IPS DF 4.7 (cell line): ENCODE measurements around the gene TTC33.
"Not testable (repeated sequence)": the region's sequence is repeated elsewhere in the genome, so short reads cannot be mapped to it uniquely, and the experiment has no call there.

Experiments used
- DNase-seq: peaks from one replicate; pipeline ENCODE4 v3.0.0-alpha.2; 2013; ENCODE audit warnings: low spot score; ENCODE audit errors: extremely low read depth

TTC33 gene

DNA sequence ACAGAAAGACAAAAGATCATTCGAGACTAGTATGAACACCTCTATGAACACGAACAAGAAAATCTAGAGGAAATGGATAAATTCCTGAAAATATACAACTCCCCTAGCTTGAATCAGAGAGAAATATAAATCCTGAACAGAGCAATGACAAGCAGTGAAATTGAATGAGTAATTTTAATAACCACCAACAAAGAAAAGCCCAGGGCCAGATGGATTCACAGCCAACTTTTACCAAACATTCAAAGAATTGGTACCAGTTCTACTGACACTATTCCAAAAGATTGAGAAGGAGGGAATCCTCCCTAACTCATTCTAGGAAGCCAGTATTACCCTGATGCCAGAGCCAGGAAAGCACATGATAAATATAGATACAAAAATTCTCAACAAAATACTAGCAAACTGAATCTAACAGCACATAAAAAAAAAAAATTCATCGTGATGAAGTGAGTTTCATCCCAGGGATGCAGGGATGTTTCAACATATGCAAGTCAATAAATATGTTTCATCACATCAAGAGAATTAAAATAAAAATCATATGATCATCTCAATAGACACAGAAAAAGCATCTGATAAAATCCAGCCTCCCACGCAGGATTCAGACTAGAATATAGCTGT lies 101.3 kb downstream of the TTC33 start:
- DNase-seq: no peak

DNA sequence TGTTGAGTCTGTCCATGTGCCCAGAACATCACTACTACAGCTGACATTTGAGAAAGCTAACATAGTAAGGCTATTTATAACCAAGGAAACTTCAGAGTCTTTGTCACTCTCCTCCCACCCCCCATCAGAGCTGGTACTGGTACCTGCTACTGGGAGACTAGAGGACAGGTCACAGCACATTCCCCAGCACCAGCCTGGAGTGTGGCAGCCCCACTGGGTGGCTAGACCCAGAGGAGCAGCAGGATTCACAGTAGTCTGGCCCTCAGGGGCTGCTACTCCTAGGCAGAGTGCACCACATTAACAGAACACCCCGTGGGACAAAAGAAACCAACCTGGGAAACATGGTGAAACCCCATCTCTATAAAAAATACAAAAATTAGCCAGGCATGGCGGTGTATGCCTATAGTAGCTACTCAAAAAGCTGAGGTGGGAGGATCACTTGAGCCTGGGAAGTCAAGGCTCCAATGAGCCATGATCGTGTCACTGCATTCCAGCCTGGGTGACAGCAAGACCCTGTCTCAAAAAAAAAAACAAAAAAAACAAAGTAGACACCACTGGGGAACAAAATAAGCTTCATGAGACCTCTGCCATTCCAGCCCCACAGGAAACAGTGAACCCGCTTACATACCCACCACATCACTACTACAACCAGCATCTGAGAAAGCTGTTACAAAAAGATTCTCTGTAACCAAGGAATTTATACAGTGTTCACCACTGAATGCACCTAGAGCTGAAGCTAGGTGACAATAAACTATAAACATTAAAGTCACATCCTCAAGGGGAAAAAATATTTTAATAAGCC lies 102.3 kb downstream of the TTC33 start:
- no peak for DNase-seq

DNA sequence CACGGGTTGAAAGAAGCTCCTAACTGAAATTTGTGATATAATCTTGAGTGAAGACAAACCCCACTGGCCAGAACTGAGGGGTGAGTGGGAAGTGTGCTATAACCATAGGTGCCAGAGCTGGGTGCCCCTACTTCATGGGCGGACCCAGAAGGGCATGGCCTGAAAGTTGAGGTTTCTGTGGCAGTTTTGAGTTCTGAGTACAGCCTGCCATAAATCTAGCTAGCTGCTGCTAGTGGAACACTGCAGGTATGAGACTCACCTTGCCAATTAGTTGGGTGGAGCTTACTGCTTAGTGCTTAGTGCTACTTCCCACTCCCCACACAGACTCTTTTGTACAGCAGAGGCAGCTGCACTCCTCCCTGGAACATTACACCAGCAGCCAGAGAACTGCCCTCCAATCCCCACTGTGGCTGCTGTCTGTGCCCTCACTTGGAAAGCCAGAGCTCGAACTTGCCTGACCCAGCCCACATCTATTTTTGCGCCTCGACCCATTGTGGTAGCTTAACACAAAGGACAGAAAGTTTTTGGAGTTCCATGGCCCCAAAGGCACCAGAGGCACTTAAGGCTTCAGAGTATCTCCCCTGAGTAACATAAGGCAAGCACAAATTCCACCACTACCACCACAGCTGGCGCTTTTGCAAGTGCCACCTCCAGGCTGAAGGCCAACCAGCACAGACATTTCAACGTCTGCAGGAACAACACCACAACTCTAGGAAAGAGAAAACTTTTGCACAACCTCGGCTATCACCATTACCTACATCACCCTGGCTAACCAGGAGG lies 103.1 kb downstream of the TTC33 start:
- no peak for DNase-seq

DNA sequence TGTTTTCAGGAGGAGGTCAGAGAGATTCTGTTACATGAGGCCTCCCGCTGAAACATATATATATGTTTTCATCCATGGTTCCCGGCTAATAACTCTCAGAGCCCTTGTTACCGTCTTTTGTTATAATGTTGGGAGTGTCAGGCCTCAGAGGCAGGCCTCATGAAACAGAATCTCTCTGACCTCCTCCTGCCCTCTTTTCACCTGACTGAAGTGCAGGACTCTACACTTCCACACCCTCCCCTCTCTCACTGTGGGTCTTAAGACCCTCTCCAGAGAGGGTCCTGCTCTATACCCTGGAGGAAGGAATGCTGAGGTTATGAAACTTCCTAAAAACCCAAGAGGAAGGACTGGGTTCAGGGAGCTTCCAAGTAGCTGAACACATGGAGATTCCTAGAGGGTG lies 104.6 kb downstream of the TTC33 start:
- DNase-seq: no peak

DNA sequence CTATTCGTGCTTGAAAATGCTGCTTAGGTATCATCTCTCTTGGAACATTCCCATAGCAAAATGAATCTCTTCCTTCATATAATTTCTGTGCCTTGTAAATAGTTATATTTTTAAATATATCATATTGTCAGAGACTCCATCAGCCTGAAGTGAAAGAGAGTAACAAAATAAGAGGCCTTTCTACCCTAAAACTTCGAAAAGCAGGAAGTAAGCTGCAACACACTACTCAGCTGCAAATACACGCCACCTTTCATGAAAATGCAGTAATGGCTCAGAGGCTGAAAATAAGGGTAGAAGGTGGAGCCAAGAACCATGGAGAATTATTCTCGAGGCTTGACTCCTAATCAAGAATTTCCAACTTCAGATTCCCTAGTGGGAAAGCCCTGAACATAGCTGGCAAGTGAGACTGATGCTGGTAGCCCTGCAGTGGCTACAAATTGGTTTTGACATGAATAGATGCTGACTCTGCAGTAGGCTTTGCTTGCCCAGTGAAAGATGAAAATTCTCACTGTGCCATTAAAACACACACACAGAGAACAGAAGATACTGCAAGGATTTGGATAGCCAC lies 106.2 kb downstream of the TTC33 start:
- DNase-seq: no peak

DNA sequence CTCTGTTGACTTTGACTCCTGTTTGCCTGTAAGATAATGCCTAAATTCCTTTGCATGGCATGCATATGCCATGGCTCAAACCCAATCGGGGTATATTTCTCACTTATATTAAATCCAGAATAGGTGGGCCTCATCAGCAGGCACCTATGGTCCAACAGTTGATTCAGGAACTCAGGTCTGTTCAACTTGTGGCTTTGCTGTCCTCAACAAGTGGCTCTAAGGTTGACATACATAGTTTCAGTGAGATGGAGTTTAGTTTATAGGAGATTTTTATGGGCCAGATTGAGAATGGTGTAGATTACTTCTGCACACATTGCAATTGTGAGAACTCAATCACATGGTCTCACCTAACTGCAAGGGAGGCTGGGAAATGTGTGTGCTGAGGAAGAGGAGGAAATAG lies 107.6 kb downstream of the TTC33 start:
- no peak for DNase-seq

DNA sequence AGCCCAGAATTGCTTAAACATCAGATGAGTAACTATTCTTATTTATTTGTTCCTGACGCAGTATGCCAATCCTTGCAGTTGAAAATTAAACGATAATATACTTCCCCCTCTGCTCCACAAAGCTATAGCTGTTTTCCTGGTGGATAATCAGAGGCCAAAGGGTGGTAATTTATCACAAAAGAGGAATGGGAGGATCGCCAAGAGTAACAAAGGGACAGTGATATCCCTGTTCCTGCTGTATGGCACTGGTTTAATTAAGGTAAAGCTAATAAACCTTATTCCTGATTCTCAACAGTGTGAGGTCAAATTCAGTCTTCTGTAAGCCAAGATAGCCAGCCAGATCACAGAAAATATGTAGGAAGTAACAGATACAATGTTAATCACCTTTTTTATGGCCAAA lies 109.5 kb downstream of the TTC33 start:
- no peak for DNase-seq

DNA sequence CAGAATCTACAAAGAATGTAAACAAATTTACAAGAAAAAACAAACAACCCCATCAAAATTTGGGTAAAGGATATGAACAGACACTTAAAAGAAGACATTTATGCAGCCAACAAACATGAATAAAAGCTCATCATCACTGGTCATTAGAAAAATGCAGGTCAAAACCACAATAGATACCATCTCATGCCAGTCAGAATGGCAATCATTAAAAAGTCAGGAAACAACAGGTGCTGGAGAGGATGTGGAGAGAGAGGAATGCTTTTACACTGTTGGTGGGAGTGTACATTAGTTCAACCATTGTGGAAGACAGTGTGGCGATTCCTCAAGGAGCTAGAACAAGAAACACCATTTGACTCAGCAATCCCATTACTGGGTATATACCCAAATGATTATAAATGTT lies 116.2 kb downstream of the TTC33 start:
- not testable (repeated sequence) for DNase-seq

DNA sequence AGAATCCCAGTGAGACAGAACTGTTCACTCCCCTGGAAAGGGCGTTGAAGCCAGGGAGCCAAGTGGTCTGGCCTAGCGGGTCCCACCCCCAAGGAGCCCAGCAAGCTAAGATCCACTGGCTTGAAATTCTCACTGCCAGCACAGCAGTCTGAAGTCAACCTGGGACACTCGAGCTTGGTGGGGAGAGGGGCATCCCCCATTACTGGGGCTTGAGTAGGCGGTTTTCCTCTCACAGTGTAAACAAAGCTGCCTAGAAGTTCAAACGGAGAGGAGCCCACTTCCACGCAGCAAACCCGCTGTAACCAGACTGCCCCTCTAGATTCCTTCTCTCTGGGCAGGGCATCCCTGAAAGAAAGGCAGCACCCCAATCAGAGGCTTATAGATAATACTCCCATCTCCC lies 121.2 kb downstream of the TTC33 start:
- DNase-seq: no peak

DNA sequence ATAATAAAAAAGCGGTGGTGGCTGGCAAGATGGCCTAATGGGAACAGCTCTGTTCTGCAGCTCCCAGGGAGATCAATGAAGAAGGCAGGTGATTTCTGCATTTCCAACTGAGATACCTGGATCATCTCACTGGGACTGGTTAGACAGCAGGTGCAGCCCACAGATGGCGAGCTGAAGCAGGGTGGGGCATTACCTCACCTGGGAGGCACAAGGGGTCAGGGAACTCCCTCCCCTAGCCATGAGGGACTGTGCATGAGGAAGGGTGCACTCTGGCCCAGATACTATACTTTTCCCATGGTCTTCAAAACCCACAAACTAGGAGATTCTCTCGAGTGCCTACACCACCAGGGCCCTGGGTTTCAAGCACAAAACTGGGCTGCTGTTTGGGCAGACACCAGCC lies 121.6 kb downstream of the TTC33 start:
- no peak for DNase-seq

DNA sequence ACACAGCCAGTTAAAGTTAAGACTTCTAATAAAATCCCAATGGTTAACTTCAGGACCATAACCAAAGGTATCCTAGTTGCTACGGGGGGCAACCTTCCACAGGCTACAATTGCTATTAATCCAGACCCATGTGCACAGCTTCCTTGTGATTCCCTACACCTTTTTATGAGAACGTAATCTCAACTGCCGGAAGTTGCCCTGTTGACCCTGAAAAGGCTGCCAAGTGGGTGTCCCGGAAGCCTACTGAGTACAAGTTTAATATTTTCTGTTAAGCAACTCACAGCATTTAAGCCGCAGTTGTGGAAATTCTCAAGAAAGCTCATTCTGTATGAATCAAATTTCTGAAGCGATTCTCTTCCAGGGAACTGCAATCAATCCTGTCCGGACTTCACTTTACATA lies 124.5 kb downstream of the TTC33 start:
- no peak for DNase-seq

DNA sequence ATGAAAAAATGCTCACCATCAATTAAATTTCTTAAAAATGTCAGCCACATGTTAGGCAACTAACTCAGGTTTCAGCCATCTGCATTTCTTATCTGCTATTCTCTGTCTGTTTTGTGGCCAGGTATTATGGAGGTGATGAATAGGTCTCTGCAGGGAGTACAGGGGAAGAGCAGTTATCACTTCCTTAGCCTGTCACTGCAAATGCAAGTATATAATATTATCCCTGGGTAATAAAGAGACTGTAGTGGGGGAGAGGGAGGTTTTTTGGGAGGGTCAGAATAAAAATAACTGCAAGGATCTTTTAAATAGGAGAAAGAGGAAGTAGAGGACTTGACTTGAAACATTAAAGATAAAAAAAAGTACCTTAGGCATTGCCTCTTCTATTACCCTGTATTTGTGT lies 125.6 kb downstream of the TTC33 start:
- DNase-seq: no peak

DNA sequence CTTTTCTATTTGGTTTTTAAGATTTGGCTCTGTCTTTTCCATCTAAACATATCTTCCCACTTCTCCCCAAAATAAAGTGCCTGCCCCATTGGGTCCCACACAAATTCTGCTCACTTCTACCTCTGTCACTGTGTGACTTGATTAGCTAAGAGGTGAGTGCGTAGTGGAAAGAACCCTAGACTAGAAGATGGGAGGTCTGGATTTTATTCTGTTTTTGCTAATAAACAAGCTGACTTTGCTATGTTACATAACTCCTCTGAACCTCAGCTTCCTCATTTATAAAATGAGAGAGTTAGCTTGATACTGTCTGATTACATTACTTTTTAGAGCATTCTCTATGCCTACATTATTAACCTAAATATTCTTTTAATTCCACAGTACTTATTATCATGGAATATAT lies 127.4 kb downstream of the TTC33 start:
- DNase-seq: no peak

DNA sequence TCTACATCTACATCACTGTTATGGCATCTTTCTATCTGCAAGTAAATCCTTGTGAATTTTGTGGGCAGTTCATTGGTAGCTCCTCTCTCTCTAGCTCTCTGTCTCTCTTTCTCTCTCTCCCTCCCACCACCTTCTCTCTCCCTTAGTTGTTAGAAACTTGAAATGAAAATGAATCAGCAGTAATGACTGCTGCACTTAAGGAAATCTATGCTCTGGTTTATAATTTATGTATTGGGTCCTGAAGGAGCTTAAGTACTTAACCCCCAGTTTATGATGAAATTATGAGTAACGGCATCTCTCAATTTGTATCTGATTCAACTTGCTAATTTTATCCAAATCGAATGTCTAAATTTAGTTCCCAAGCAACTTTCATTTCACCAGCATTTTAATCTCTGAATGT lies 128.1 kb downstream of the TTC33 start:
- no peak for DNase-seq

DNA sequence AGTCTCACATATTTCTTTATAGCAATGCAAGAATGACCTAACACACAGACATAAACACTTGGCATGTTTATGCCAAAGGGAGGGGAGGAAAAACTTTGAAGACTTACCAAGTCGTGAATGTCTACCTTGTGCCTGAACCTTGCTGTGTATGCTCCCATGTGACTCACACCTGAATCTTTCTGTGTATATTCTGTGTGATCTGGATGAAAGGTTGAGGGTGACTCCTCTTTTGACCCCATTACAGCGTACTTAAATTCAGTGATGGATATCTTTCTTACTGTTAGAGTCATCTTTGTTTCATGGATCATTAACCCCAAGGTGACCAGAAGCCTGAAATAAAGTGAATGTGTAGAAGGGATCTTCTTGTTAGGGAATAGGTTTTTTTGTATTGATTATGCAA lies 129.0 kb downstream of the TTC33 start:
- DNase-seq: no peak

DNA sequence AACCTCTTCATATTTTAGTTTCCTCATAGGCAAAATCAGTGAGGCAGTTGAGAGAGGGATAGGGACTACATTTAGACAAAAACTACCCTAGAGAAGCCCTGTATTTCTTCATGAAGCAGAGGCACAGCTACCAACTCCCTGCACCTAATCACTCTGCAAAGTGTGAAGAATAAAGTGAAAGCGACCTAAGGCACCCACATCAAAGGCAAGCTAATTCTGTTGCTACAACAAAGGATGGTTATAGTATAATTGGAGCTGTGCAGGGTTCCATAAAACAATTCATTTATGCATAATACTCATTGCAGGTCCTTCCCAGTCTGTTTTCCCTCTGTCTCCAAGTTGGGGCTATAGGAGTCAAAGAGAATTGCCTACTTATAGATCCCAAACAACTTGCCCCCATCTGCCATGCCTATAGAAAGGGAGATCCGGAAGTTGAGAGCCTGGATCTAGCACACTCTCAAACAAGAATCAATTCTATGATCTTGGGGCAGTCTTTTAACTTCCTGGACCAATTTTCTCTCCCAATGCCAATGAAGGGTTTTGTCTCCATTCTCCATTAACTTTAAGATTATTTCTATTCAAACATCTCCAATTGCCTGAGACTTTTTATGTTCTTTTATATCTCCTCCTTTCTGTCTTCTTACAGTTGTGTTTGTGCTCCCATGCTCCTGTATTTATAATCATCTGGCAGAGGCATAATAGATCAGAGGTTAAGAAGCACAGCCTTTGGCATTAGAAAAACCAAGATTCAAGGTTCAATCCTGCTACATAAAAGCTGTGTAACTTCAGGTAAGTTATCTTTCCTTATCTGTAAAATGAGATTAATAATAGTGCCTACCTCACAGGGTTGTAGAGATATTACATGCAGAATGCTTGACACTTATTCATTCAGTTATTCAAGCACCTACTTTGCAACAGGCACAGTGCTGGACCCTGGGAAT lies 132.0 kb downstream of the TTC33 start:
- DNase-seq: no peak

DNA sequence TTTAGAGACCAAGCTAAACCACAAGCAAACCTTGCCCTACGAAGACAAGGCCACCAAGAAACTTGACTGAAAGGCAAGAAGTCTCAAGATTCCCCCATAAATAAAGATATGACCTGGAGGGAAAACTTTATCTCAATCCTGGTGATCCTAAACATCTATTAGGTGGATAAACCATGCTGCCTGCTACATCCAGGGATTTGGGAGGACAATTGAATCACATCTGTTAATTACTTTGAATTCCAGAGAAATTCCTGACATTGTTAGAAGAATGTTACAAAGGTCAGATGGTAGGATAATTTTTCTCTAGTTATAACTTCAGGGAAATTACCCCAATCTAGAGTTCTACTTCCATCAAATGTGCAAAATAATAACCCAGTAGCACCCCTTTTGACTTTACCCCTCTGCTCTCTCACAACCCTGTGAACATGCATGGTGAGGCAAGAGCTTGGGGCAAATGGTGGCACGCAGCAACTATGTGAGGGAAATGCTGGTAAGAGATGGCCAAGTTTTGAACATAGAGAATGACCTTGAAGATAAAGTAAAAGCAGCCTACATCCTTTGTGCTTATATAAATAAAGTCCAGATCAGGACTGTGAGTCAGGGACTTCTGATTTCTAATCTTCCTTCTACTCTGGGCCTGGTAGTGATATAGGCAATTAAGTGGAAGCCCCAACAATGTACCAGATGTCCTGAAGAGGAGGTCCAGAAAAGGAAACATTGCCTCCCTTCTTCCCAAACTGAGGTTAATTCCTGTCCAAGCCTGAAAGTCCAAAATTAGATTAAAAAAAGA lies 133.1 kb downstream of the TTC33 start:
- DNase-seq: no peak

DNA sequence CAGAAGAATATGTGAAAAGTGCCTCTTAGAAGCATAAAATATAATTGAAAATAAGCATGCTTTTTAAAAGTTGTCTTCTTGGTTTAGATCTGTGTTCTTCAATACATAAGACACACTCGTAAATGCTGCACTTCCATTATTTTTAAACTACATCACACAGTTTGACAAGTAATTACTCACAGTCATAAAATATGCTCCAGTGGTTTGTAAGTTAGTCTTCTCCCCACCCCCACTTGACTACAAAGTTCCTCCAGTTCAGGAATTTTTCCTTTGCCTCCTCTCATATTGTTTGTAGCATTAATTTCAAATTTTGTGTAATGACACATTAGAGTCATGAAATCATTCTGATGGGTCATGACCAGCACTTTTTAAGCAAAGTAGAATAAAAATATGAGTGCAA lies 136.3 kb downstream of the TTC33 start:
- no peak for DNase-seq

DNA sequence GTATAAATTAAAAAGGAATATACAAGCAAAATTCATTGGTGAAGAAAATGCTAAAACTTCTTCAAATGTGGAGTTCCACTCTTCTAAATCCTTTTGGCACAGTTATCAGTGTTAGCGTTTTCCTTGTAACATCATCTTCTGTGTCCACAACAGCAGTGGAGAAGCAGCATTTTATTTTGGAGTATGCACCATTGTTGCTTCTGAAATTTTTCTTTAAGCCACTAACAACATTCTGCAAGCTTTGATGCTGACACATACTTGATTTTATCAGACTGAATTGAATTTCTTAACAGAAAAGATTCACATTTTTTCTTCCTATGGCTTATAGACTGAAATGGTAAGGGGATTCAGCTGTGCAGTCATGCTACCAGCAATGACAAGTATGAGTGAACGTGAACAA lies 136.8 kb downstream of the TTC33 start:
- DNase-seq: no peak

DNA sequence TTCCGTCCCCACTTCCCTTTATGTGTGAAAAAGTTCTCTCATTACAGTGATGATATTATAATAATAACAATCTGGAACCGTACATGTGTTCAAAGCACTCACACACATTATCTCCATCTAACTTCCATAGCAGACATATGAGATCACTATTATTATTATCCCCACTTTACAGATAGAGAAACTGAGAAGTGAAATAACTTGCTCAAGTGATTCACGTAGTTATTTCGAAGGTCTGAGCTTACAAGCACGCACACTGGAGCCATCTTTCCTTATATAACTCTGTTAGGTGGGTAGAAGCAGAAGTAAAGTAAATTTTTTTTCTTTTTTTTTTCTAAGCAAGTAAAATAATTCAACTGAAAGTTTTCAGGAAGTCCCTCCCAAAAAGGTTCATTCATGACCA lies 139.0 kb downstream of the TTC33 start:
- no peak for DNase-seq
